K562 (cell line): ENCODE measurements around the gene FN3K. TPM values are rescaled to one million over a fixed set of nuclear protein-coding genes. Genes with fewer than 3 reads are reported as not detected.
A peak's percentile ranks its signal among the peaks of the same experiment; 100 is the strongest.

Experiments used
- BMI1 ChIP-seq: fragments of 150-350 bp; IDR thresholded peaks from 2 replicates; pipeline ENCODE4 v1.6.1; 2014; ENCODE audit warnings: low read length
- CC2D1A ChIP-seq: fragments of 450-650 bp; IDR thresholded peaks from 2 replicates; pipeline ENCODE4 v1.6.1; 2017; ENCODE audit warnings: mild to moderate bottlenecking
- CGGBP1 ChIP-seq: fragments of 250-450 bp; sonication (Bioruptor Pico); IDR thresholded peaks from 2 replicates; pipeline ENCODE4 v1.9.0; 2021; ENCODE audit warnings: mild to moderate bottlenecking
- ETS2 ChIP-seq: IDR thresholded peaks from 2 replicates; pipeline ENCODE4 v1.6.1; 2016; ENCODE audit warnings: borderline replicate concordance, missing genetic modification characterization, mild to moderate bottlenecking, moderate library complexity, missing compliant biosample characterization; ENCODE audit not compliant: poor library complexity, severe bottlenecking
- FOXP4 ChIP-seq: sonication (generic); formaldehyde crosslinking; IDR thresholded peaks from 2 replicates; pipeline ENCODE4 v1.8.0; 2022; ENCODE audit warnings: mild to moderate bottlenecking, missing genetic modification reagents, borderline replicate concordance
- IRF2 ChIP-seq: sonication (generic); formaldehyde crosslinking; IDR thresholded peaks from 2 replicates; pipeline ENCODE4 v1.8.1; 2022; ENCODE audit warnings: mild to moderate bottlenecking, missing genetic modification reagents
- POLR2G ChIP-seq: fragments of 200-400 bp; formaldehyde crosslinking; IDR thresholded peaks from 2 replicates; pipeline ENCODE4 v1.6.1; 2017; ENCODE audit warnings: low read depth, mild to moderate bottlenecking, antibody characterized with exemption, low read length, moderate library complexity
- RBM17 ChIP-seq: fragments of 200-400 bp; formaldehyde crosslinking; IDR thresholded peaks from 2 replicates; pipeline ENCODE4 v1.6.1; 2017; ENCODE audit warnings: low read depth, mild to moderate bottlenecking, low read length, borderline replicate concordance
- TAF9B ChIP-seq: fragments of 450-650 bp; IDR thresholded peaks from 2 replicates; pipeline ENCODE4 v1.6.1; 2018; ENCODE audit warnings: mild to moderate bottlenecking; ENCODE audit not compliant: partially characterized antibody
- ZBTB17 ChIP-seq: fragments of 450-650 bp; formaldehyde crosslinking; IDR thresholded peaks from 2 replicates; pipeline ENCODE4 v1.4.0; 2020; ENCODE audit warnings: mild to moderate bottlenecking
- ZBTB49 ChIP-seq: sonication (generic); formaldehyde crosslinking; IDR thresholded peaks from 2 replicates; pipeline ENCODE4 v1.8.0; 2022; ENCODE audit warnings: missing genetic modification reagents, mild to moderate bottlenecking, borderline replicate concordance
- ZFP1 ChIP-seq: fragments of 450-650 bp; formaldehyde crosslinking; IDR thresholded peaks from 2 replicates; pipeline ENCODE4 v1.4.0; 2020; ENCODE audit warnings: mild to moderate bottlenecking, mixed read lengths
- ZHX1 ChIP-seq: fragments of 150-350 bp; conservative IDR thresholded peaks from 2 replicates; pipeline ENCODE4 v1.6.1; 2014; ENCODE audit warnings: low read length
- ZNF311 ChIP-seq: fragments of 250-450 bp; sonication (Bioruptor Pico); IDR thresholded peaks from 2 replicates; pipeline ENCODE4 v1.4.0; 2020; ENCODE audit warnings: mild to moderate bottlenecking, moderate library complexity
- ZNF785 ChIP-seq: fragments of 250-450 bp; sonication (Bioruptor Pico); IDR thresholded peaks from 2 replicates; pipeline ENCODE4 v1.4.0; 2020; ENCODE audit warnings: mild to moderate bottlenecking
- polyA plus RNA-seq, 8 experiments: library from polyadenylated mRNA; depleted of rRNA in 4 of 8; stranded (reverse) in 5 of 8; unstranded in 3 of 8; fragments of >200 nt; fragmentation: Nextera tagmentation in 2 of 8; fragmentation: Illumina TruSeq in 1 of 8; extraction: Ambion mirVana in 2 of 8; extraction: Trizol in 1 of 8; gene quantifications; 2 replicates each; pipeline versions ENCODE4 v1.2.1 to v1.2.3, GENCODE V29; 2011 to 2014; ENCODE audit warnings: inconsistent platforms in 1 of 8, missing spikeins in 1 of 8
- total RNA-seq, 7 experiments: library from RNA; depleted of rRNA in 6 of 7; stranded (reverse); fragments of >200 nt in 6 of 7; fragmentation: Illumina TruSeq in 2 of 7; extraction: Trizol in 2 of 7; gene quantifications; 2 replicates each; pipeline versions ENCODE4 v1.2.1 to v1.2.3, GENCODE V29; 2011 to 2021; ENCODE audit warnings: low replicate concordance in 1 of 7
- TF ChIP-seq, protein P1 (sequence below): sonication (generic); formaldehyde crosslinking; IDR thresholded peaks from 2 replicates; pipeline ENCODE4 v1.8.0; 2022; ENCODE audit warnings: missing genetic modification reagents, mild to moderate bottlenecking, borderline replicate concordance

The FN3K gene
- total and polyA plus RNA-seq, 9 of the 15 experiments (the other 6 are each of a cell fraction or from before 2014, with no cell fraction given): 0.08 to 22.7 (median 3.8) TPM

DNA sequence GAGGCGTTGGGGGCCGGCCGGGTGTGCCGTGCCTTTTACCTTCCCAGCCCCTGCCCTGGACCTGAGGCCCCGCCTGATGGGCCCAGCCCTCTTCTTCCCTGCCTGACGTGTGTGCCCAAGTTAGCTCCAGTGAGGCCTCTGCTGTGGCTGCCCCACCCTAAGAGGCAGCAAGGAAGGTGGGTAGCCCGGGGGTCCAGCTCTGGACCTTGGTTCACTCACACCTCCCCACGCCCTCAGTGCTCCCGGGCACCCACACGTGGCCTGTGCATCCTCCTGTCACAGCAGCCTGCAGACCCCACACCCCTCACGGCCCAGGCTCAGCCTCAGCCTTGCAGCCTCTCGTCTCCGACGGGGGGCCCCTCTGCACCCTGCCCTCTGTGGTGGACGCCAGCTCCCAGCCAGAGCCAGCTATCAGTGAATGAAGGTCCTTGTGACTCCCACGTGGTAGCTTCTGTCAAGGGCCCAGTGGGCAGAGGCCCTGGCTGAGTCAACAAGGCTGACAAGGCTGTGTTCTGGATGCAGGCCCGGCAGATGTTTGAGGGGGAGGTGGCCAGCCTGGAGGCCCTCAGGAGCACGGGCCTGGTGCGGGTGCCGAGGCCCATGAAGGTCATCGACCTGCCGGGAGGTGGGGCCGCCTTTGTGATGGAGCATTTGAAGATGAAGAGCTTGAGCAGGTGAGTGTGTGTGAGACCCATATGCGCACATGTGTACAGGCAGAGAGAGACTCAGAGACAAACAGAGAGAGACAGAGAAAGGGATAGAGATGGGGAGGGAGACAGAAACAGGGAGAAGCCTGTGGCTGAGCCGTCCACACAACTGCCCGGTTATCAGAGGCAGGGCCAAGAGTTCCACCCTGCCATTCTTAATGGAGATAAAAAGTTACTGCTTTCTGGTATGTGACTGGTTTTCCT, 2.8 kb downstream of the FN3K start (continued):
- no peak for TF ChIP-seq ZBTB49 (CRISPR knock-in tag)
- TF ChIP-seq ZBTB17: no peak
- no peak for TF ChIP-seq CGGBP1 (CRISPR knock-in tag)
- no peak for TF ChIP-seq ETS2 (tag)
- no peak for TF ChIP-seq ZNF785
- TF ChIP-seq BMI1: no peak
- TF ChIP-seq IRF2 (CRISPR knock-in tag): no peak
- TF ChIP-seq ZNF311 (CRISPR knock-in tag): no peak
- TF ChIP-seq POLR2G: peak; percentile 51
- TF ChIP-seq ZHX1: no peak
- TF ChIP-seq FOXP4: no peak; the same call in 1 of the 2 replicates
- TF ChIP-seq, protein P1, sequence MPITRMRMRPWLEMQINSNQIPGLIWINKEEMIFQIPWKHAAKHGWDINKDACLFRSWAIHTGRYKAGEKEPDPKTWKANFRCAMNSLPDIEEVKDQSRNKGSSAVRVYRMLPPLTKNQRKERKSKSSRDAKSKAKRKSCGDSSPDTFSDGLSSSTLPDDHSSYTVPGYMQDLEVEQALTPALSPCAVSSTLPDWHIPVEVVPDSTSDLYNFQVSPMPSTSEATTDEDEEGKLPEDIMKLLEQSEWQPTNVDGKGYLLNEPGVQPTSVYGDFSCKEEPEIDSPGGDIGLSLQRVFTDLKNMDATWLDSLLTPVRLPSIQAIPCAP: no peak
- no peak for TF ChIP-seq TAF9B
- TF ChIP-seq ZFP1 (CRISPR knock-in tag): no peak
- TF ChIP-seq CC2D1A: 0 out of 2 replicates have a peak, but pooled peaks have one; percentile 28
- no peak for TF ChIP-seq RBM17
